ENCODE results near the gene FHAD1.

DNA sequence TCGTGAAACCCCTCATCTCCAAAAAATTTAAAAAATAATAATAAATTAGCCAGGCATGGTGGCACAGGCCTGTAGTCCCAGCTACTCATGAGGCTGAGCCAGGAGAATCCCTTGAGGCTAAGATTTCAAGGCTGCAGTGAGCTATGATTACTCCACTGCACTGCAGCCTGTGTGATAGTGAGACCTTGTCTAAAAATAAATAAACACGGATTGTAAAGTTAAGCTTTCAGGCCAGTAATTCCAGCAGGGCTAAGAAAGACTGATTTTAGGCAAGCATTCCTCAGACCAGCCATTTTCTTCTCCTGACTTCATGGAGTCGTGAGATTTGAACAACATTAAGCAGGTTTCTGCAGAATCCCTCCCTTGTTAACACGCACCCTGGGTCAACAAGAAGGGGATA lies 85.5 kb downstream of the FHAD1 start:
- TF ChIP-seq POLR2AphosphoS5 (IDR thresholded peaks at IDR 0.05; ENCODE audit: insufficient read depth in 1 of 2, low read depth in 1 of 2) (no peak), CTCF (IDR thresholded peaks at IDR 0.05) (no peak), POLR2A (IDR thresholded peaks at IDR 0.05) (no peak)
